IPS-18c (cell line): ENCODE results near the gene MZF1.

Source experiments
- H3K4me3 ChIP-seq: 2 replicates; pipeline ENCODE4 v1.7.0; 2013; ENCODE audit warnings: low read depth, mild to moderate bottlenecking, low read length, moderate library complexity; ENCODE audit not compliant: insufficient read depth
- H3K9me3 ChIP-seq: one replicate; pipeline ENCODE4 v1.6.1; 2013; ENCODE audit warnings: mild to moderate bottlenecking, low read length, moderate library complexity; ENCODE audit not compliant: control insufficient read depth, insufficient read depth

The MZF1 gene

DNA sequence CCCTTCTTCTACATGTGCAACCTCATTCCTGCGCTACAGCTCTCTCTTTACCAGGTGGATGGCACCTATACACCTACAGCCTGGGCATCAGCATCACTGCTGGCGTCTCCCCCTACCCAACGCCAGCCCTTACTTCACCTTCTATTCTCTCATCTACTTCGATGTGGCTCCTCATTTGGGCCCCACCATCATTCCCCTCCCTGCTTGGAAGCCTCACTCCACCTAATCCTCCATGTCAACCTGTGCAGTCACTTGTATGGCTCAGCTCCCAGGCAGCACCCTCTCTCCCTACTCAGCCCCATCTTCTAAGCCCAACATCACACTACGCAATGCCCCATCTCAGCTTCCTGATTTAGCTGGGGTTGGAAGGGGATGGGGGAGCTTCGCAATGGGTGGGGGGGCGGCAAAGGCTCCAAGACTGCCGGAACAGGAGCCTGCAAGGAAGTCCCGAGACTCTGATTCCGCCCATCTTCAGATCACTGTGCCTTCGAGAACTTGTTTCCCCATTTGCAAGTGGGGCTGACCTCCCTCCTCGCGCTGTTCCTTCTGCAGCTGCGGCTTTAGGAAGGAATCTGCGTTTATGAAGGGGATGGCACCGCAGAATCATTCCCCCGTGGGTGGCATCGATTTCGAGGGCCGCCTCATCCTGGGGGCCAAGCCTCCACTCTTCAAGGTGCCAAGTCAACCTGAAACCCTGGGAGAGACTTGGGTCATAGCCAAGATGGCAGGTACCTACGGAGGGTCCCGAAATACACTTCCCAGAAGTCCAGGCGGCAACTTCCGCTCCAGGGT lies 913 bp downstream of the MZF1 start:
- peak overlapping the region; percentile 79 for H3K4me3 ChIP-seq
- no peaks in the 10 kb centered on the region for H3K9me3 ChIP-seq

DNA sequence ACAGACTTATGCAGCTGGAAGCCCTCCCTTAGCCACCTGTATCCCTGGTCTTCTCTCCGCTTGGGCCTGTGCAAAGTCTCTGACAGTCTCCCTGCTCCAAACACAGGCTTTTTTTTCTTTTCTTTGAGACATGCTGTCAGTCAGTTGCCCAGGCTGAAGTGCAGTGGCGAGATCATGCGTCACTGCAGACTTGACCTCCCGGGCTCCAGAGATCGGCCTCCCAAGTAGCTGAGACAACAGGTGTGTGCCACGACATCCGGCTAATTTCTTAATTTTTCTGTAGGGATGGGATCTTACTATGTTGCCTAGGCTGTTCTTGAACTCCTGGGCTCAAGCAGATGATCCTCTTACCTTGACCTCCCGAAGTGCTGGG lies 1.6 kb downstream of the MZF1 start:
- H3K4me3 ChIP-seq = no peak overlapping the region

DNA sequence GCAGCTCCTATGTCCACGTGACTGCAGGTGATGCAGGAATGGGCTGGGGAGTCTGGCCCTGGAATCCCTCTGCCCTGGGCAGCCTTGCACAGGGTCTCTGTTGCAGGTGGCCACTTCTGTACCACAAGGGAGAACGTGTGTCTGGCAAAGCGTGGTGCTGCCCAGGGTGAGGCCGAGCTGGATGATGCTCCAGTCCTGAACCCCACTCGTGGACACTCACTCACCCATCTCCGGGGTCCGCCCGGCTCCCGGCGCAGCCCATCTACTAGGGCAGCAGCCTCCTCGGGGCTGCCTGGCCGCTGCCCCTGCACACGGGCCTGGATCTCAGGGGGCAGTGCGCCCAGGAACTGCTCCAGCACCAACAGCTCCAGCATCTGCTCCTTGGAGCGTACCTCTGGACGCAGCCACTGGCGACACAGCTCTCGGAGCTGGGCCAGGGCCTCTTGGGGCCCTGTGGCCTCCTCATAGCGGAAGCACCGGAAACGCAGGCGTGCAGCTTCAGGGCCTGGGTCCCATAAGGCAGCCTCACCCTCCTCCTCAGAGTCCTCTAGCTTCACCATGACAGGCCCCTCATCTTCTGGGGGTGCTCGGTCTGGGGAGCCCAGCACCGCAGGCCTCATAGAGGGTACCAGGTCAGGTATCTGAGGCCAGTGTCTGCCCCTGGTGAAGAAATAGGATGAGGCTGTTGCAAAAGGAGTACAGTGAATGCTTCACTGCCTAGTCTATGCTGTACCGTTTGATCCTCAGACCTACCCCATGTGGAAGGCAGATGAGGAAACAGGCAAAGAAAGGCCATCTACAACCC lies 2.2 kb downstream of the MZF1 start:
- Histone ChIP-seq H3K4me3 (no peak overlapping the region; the same call in 1 of the 2 replicates), H3K9me3 (no peaks in the 10 kb centered on the region)

More for the DNA sequence above, 1.6 kb downstream of the MZF1 start:
- no peaks in the 10 kb centered on the region for H3K9me3 ChIP-seq

DNA sequence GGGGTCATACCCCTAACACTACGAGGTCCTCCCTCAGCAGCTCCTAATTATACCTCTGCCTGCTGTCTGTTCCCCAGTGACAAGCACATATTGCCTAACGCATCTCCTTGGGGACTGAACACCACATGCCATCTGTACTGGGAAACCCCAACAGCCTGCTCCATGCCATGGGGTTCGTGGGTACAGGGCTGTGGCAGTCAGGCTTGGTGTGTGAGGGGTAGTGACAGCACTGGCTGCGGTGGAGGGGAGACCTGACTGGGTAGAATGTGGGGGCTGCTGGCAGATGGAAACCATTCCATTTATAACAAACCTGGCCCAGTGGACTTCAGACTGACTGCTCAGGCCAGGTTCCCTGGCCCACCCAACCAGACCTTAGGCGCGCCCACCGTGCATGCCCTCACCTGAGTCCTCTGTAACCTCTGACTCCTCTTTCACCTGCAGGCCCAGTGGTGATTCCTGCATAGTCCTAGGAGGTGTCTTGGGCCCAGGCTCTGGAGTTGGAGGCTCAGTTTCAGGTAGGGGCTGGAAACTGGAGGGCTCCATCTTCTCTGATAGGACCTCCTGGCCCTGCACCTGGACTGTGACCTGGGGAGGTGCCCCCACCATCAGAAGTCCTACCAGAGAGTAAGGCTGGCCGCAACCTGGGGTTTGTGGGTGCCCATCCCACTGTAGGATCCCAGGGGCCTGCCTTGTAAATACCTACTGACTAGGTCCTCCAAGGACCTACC lies 3.0 kb downstream of the MZF1 start:
- H3K9me3 ChIP-seq = no peaks in the 10 kb centered on the region
- no peak overlapping the region for H3K4me3 ChIP-seq

DNA sequence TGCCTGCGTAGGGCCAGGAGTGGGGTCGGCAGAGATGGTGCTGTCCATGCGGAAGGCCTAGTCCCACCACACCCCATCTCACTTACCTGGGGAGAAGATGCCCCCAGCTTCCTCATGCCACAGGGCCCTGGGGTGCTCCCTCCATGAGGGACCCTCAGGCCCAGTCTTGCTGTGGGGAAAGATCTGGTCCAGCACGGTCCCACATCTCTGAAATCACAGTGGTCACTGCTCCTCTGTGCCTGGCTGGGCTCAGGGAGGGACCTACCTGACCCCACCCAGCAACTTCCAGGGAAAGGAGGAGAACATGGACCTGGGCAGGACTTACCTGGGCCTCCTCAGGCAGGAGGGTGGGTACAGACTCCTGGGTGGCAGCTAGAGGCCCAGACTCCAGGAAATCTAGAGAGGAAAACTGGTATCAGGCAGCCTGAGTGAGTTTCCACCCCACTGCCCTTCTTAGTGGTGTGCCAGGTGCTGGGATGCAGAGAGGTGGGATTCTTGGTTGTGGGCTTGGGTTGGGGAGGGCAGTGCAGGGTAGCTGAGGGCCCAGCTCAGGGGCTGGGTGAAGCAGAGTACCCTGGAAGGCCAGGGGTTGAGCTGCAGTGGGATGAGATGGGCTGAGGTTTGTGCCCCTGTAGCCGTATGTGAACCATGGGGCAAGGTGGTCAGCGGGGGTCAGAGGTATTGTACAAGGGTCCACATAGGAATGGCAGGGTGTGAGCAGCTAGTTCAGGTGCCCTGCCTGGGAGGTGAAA lies 3.8 kb downstream of the MZF1 start:
- Histone ChIP-seq H3K9me3 (no peaks in the 10 kb centered on the region), H3K4me3 (no peak overlapping the region)

DNA sequence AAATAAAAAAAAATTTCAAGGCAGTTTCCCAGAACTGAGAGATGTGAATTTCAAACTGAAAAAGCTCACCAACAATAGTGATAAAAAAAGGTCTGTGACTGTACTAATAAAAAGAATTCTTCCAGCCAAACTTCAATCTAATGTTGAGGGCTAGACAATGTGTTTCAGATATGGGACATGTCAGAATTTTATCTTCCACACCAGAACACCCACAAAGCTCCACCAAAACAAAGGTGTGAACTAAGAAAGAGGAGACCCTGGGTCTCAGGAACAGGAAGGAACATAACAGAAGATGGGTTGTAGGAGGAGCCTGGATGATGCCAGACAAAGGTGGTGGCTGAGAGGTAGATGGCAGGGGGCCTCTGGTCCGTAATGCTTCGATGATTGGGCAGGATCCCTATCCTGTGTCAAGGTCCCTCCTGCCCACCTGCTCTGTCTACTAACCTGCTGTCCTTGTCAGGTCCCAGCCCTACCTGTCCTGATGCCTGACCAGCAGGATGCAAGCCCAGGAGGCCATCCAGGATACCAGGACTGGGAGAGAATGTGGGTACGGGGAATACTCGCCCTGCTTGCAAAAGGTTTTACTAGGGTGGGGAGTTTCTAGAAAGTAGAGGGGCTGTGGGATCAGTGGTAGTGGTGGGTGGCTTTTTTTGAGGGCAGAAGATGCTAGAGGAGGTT lies 4.5 kb downstream of the MZF1 start:
- Histone ChIP-seq H3K9me3 (no peaks in the 10 kb centered on the region), H3K4me3 (no peak overlapping the region)

DNA sequence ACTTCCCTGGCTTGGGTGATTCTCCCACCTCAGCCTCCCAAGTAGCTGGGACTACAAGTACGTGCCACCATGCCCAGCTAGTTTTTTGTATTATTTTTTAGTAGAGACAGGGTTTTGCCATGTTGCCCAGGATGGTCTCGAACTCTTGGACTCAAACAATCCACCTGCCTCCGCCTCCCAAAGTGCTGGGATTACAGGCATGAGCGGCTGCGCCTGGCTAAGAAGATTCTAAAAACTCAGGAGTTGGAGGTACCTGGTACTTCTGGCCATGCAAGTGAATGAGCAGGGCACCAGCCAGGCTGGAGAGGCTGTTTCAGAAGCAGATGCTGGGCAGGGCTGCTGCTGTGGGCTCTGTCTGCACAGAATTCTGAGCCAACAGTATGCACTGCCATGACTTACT lies 6.1 kb downstream of the MZF1 start:
- Histone ChIP-seq H3K4me3 (no peak overlapping the region), H3K9me3 (no peaks in the 10 kb centered on the region)

DNA sequence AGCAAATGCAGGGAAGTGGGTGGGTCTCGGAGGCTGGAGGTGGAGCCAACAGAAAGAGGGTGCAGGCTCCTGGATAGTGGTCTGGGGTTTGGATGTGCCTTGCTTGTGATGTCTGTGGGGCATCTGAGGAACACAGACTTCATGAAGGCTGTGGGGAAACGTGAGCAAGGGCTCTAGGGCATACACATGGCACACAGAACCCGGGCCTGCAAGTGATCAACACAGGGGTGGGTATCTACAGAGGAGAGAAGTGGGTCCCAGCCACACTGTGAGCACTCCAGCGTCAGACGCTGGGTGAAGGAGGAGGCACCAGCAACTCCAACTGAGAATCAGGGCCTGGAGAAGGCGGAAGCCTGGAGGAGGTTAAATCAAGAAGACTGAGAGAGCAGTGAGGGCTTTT lies 9.3 kb downstream of the MZF1 start:
- no peaks in the 10 kb centered on the region for H3K9me3 ChIP-seq
- no peak overlapping the region for H3K4me3 ChIP-seq

DNA sequence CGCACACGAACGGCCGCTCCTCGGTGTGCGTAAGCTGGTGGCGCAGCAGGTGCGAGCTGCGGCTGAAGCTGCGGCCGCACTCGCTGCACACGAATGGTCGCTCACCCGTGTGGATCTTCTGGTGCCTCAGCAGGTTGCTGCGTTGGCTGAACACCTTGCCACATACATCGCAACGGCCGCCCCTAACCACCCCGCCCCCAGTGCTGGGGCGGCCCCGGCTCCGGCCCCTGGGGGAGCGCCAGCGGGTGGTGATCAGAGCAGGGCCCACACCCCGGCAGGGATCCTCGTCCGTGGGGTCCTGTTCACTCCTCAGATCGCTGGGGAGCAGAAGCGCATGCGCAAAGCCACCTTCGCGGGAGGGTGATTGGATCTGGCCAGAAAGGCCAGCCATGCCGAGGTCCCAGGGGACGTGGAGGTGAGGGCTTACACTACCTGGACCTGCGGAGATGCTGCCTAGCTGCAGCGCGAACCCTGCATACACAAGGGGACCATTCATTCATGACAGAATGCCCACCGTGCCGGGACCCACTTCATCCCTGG lies 10.0 kb downstream of the MZF1 start:
- H3K4me3 ChIP-seq = peak overlapping the region; percentile 34; the same call in 1 of the 2 replicates
- no peaks in the 10 kb centered on the region for H3K9me3 ChIP-seq

DNA sequence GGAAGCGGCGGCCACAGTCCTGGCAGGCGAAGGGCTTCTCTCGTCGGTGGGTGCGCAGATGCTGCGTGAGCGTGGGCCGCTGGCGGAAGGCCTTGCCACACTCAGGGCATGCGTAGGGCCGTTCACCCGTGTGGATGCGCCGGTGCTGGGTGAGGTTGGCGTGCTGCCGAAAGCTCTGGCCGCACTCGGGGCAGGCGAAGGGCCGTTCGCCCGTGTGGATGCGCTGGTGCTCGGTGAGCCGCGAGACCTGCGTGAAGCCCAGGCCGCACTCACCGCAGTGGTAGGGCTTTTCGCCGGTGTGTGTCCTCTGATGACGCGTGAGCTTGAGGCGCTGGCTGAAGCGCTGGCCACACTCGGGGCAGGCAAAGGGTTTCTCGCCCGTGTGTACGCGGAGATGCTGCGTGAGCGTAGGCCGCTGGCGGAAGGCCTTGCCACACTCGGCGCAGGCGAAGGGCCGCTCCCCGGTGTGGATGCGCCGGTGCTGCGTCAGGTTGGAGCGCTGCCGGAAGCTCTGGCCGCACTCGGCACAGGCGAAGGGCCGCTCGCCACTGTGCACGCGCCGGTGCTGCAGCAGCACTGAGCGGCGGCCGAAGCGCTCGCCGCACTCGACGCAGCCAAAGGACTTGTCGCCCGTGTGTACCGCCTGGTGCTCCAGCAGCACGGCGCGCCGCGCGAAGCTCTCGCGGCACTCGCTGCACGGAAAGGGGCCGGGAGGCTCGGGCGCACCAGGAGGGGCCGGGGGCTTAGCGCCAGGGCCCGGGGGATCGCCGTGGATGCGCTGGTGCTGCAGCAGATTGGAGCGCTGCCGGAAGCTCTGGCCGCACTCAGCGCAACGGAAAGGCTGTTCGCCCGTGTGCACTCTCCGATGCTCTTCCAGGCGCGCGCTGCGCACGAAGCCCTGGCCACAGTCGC lies 10.8 kb downstream of the MZF1 start:
- Histone ChIP-seq H3K9me3 (no peaks in the 10 kb centered on the region), H3K4me3 (peak overlapping the region; percentile 34; the same call in 1 of the 2 replicates)

DNA sequence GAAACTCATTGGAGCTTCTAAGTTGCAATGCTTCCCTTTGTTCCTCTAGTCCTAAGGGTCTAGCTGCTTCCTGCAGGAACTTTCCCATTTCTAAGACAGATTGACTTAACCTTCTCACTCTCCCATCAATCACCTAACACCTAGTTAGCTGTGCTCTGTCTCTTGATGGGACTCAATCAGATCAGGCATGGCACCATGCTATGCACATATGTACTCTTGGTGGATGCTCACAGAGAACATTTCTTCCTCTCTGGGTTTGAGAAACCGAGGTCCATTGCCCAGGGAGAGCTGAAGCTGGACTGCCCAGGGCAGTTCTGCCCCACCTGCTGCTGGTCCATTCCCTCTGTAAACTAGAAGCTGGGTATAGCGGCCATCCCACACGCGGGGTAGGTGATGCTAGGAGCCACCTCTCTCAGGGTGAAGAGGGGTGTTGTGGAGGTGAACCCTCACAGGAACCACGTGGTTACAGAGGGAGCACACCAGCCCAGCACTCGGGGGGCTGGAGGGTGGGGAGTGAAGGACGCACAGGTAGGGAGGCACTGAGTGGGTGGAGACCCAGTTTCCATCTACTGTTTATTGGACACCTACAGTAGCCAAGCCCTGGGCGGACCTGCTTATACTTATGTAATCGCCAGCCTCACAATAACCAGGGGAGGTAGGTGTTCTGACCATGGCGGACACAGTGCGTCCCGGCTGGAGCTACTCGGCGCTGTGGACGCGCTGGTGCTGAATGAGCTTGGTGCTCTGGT lies 11.6 kb downstream of the MZF1 start:
- Histone ChIP-seq H3K9me3 (no peaks in the 10 kb centered on the region), H3K4me3 (no peak overlapping the region)

DNA sequence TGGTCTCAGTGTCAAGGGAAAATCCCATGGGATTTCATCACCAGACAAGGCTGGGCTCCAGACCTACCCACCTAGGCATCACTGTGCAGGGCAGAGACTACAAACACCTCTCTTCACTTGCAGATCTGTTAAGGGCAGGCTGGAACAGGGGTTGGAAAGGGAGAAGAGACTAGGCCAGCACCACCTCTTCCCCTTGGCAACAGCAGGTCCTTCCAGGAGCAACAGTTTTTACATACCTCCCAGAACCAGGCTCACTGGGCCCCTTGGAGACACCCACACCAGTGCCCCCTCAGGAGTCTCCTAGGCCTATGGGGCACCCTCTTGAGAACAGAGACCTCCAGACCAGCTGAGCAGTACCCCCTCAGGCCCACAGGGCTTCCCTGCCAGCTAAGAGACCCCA lies 12.2 kb downstream of the MZF1 start:
- no peaks in the 10 kb centered on the region for H3K9me3 ChIP-seq
- no peak overlapping the region for H3K4me3 ChIP-seq

DNA sequence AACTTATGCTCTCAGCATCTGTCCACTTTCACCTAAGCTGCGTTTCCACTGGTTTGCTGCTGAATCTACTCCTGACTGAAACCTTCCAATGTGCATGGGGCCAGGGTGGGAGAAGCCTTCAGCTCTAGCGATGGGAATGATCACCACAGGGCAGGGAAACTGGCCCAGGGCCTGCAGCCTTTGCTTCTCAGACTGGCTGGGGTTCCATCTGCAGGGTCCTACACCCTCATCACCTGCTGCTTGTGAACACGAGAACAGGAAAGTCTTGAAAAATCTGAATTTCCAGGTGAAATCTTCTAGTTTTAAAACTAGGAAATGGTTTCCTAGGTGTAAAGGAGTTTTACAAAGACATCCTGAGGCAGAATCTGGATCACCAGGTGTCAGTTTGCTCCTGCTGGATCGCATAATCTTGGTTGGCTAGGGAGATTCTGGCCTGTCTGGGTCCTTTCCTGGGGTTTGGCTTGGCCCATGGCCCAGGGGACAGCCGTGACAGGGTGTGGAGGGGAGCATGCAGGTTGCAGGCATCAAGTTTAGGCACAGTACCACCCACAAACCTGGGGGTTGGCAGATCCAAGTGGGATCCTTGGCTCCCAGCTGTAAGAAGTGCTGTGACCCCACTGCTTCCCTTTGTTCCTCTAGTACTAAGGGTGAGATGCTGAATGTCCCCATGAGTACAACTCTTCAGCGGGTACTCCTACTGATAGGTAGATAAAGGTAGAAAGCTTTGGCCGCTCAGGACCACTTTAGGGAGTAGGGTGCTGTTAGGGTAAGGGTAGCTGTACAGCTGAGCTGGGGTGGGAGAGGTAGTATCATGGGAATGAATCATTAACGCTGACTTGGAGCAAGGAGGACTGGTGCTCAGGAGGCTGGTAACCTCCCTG lies 12.9 kb downstream of the MZF1 start:
- Histone ChIP-seq H3K9me3 (no peaks in the 10 kb centered on the region), H3K4me3 (peak overlapping the region; percentile 95)
